ENCODE results near the gene RPP25L.

The RPP25L gene

DNA sequence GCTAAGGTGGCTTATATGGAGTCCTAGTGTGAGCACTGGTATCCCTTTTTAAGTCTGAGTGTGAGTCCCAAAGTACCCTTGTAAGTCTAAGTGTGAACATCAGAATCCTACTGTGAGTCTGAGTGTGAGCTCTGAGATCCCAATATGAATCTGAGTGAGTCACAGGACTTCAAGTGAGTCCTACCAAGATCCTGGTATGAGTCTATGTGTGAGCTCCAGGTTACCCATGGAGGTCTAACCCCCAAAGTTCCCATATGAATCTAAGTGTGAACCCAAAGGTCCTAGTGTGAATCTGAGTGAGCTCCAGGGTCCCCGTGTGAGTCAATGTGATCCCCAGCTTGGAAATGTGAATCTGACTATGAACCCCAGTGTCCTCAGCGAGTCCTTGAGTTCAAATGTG lies 24.6 kb downstream of the RPP25L start:
- H3K9ac ChIP-seq (ENCODE audit: low read depth in 1 of 2, low read length in 2 of 2): no peak overlapping the region

DNA sequence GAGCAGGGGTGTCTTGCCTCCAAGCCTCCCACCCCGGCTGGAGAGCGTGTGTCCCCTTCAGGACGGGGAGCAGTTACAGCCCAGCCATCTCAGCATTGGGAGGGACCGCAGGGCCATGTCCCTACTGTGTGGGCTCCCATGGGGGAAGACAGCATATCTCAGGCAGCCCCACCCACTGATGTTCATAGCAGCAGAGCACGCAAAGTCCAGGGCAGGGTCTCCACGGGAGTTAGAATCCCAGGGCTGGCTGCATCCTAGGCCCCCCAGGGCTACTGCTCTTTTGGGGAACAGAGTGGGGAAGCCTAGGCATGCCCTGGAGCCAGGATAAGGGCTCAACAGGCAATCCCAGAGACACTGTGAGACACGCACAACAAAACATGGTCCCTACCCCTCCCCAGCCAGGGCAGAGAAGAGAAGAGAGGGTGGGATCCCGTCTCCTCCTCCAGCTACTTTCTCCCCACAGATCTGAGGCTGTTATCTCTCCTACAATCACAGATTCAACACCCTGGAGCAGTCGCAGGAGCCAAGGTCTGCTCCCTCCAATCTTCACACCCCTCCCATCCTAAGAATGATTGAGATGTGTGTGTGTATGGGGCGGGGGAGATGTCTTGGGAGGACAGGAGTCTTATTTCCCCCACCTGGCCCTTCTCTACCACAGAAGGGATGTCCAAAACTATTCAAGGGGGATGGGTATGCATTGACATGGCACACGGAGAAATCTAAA lies 25.8 kb downstream of the RPP25L start:
- no peaks in the 10 kb centered on the region for H3K9me3 ChIP-seq (ENCODE audit: control insufficient read depth in 2 of 2, low read length in 2 of 2)
- H3K4me1 ChIP-seq (ENCODE audit: control insufficient read depth in 2 of 2, insufficient read depth in 2 of 2, low read length in 2 of 2): peaks cover 10 to 16% of the 10 kb centered on the region in 2 donors
- no peak overlapping the region for H3K4me3 ChIP-seq (ENCODE audit: low read length in 2 of 2)
- H3K36me3 ChIP-seq (ENCODE audit: control insufficient read depth in 2 of 2, insufficient read depth in 2 of 2, low read length in 2 of 2): no peaks in the 10 kb centered on the region
- no peak overlapping the region for H3K9ac ChIP-seq (ENCODE audit: low read depth in 1 of 2, low read length in 2 of 2)
- H3K27ac ChIP-seq (ENCODE audit: low read depth in 2 of 2, low read length in 2 of 2): no peak overlapping the region
- peaks cover 57 to 68% of the 10 kb centered on the region in 2 donors for H3K27me3 ChIP-seq (ENCODE audit: control insufficient read depth in 2 of 2, insufficient read depth in 2 of 2, low read length in 2 of 2)

More for the DNA sequence above, 24.6 kb downstream of the RPP25L start:
- no peak overlapping the region for H3K4me3 ChIP-seq (ENCODE audit: low read length in 2 of 2)
- H3K27ac ChIP-seq (ENCODE audit: low read depth in 2 of 2, low read length in 2 of 2): no peak overlapping the region
- no peaks in the 10 kb centered on the region for H3K9me3 ChIP-seq (ENCODE audit: control insufficient read depth in 2 of 2, low read length in 2 of 2)
- H3K36me3 ChIP-seq (ENCODE audit: control insufficient read depth in 2 of 2, insufficient read depth in 2 of 2, low read length in 2 of 2): no peaks in the 10 kb centered on the region
- H3K4me1 ChIP-seq (ENCODE audit: control insufficient read depth in 2 of 2, insufficient read depth in 2 of 2, low read length in 2 of 2): peaks cover 17 to 21% of the 10 kb centered on the region in 2 donors
- H3K27me3 ChIP-seq (ENCODE audit: control insufficient read depth in 2 of 2, insufficient read depth in 2 of 2, low read length in 2 of 2): peaks cover 68 to 71% of the 10 kb centered on the region in 2 donors

GRCh38 chr9:34584970-34585369 lies 26.9 kb downstream of the RPP25L start:
- H3K9ac ChIP-seq (ENCODE audit: low read depth in 1 of 2, low read length in 2 of 2): no peak overlapping the region
- no peak overlapping the region for H3K4me3 ChIP-seq (ENCODE audit: low read length in 2 of 2)
- no peaks in the 10 kb centered on the region for H3K9me3 ChIP-seq (ENCODE audit: control insufficient read depth in 2 of 2, low read length in 2 of 2)
- H3K36me3 ChIP-seq (ENCODE audit: control insufficient read depth in 2 of 2, insufficient read depth in 2 of 2, low read length in 2 of 2): no peaks in the 10 kb centered on the region
- H3K4me1 ChIP-seq (ENCODE audit: control insufficient read depth in 2 of 2, insufficient read depth in 2 of 2, low read length in 2 of 2): peaks cover 4 to 5% of the 10 kb centered on the region in 2 donors
- H3K27ac ChIP-seq (ENCODE audit: low read depth in 2 of 2, low read length in 2 of 2): no peak overlapping the region
- H3K27me3 ChIP-seq (ENCODE audit: control insufficient read depth in 2 of 2, insufficient read depth in 2 of 2, low read length in 2 of 2): peaks cover 52 to 65% of the 10 kb centered on the region in 2 donors

DNA sequence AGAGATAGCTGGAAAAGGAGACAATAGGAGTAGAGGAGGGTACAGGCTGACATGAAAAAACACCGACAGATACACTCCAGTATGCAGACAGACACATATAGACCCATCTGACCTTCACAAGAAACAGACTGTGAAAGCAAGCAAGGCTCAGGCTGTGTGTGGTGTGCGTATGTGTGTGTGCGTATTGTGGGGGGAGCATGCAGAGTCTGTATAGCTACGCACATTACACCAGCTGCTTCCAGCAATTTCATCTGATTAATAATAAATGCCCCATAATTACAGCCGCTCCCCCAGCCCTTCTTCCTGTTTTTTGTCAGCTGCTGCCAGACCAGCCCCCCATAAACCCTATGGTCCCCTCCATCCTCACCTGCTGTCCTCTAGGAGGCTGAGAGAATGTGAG lies 29.1 kb downstream of the RPP25L start:
- no peak overlapping the region for H3K4me3 ChIP-seq (ENCODE audit: low read length in 2 of 2)
- no peak overlapping the region for H3K9ac ChIP-seq (ENCODE audit: low read depth in 1 of 2, low read length in 2 of 2)
- no peaks in the 10 kb centered on the region for H3K36me3 ChIP-seq (ENCODE audit: control insufficient read depth in 2 of 2, insufficient read depth in 2 of 2, low read length in 2 of 2)
- H3K4me1 ChIP-seq (ENCODE audit: control insufficient read depth in 2 of 2, insufficient read depth in 2 of 2, low read length in 2 of 2): peaks cover 0 to 4% of the 10 kb centered on the region in 2 donors
- no peaks in the 10 kb centered on the region for H3K9me3 ChIP-seq (ENCODE audit: control insufficient read depth in 2 of 2, low read length in 2 of 2)
- H3K27me3 ChIP-seq (ENCODE audit: control insufficient read depth in 2 of 2, insufficient read depth in 2 of 2, low read length in 2 of 2): peaks cover 56 to 63% of the 10 kb centered on the region in 2 donors
- H3K27ac ChIP-seq (ENCODE audit: low read depth in 2 of 2, low read length in 2 of 2): no peak overlapping the region

GRCh38 chr9:34581318-34581717 lies 30.6 kb downstream of the RPP25L start:
- peaks cover 48% of the 10 kb centered on the region in 2 donors for H3K27me3 ChIP-seq (ENCODE audit: control insufficient read depth in 2 of 2, insufficient read depth in 2 of 2, low read length in 2 of 2)
- H3K27ac ChIP-seq (ENCODE audit: low read depth in 2 of 2, low read length in 2 of 2): no peak overlapping the region
- H3K4me1 ChIP-seq (ENCODE audit: control insufficient read depth in 2 of 2, insufficient read depth in 2 of 2, low read length in 2 of 2): peaks cover 7 to 9% of the 10 kb centered on the region in 2 donors
- H3K4me3 ChIP-seq (ENCODE audit: low read length in 2 of 2): no peak overlapping the region
- no peak overlapping the region for H3K9ac ChIP-seq (ENCODE audit: low read depth in 1 of 2, low read length in 2 of 2)
- H3K36me3 ChIP-seq (ENCODE audit: control insufficient read depth in 2 of 2, insufficient read depth in 2 of 2, low read length in 2 of 2): no peaks in the 10 kb centered on the region
- no peaks in the 10 kb centered on the region for H3K9me3 ChIP-seq (ENCODE audit: control insufficient read depth in 2 of 2, low read length in 2 of 2)

DNA sequence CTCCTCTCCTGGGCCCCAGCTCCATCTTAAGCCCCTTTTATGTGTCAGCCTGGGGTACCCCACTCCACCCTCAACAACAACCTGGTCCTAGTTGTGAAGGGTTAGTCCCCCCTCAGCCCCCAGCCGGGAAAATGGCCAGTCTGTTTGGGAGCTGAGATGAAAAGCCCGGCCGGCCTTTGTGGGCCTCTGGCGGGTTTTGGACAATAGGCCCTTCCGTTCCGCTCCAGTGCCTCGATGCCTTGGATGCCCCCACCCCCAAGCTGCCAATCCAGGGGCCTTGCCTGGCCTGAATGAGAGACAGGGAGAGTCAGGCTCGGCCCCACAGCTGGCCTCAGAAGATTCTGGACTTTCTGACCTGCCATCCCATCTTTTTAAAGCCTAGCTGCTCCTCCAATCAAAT lies 31.5 kb downstream of the RPP25L start:
- H3K4me3 ChIP-seq (ENCODE audit: low read length in 2 of 2): no peak overlapping the region
- H3K4me1 ChIP-seq (ENCODE audit: control insufficient read depth in 2 of 2, insufficient read depth in 2 of 2, low read length in 2 of 2): peaks cover 13 to 16% of the 10 kb centered on the region in 2 donors
- H3K9ac ChIP-seq (ENCODE audit: low read depth in 1 of 2, low read length in 2 of 2): no peak overlapping the region
- no peak overlapping the region for H3K27ac ChIP-seq (ENCODE audit: low read depth in 2 of 2, low read length in 2 of 2)
- no peaks in the 10 kb centered on the region for H3K36me3 ChIP-seq (ENCODE audit: control insufficient read depth in 2 of 2, insufficient read depth in 2 of 2, low read length in 2 of 2)
- no peaks in the 10 kb centered on the region for H3K9me3 ChIP-seq (ENCODE audit: control insufficient read depth in 2 of 2, low read length in 2 of 2)
- H3K27me3 ChIP-seq (ENCODE audit: control insufficient read depth in 2 of 2, insufficient read depth in 2 of 2, low read length in 2 of 2): peaks cover 43 to 46% of the 10 kb centered on the region in 2 donors

- Histone ChIP-seq H3K9me3 (ENCODE audit: control insufficient read depth in 2 of 2, low read length in 2 of 2) (no peaks in the 10 kb centered on the region), H3K4me3 (ENCODE audit: low read length in 2 of 2) (no peak overlapping the region), H3K27me3 (ENCODE audit: control insufficient read depth in 2 of 2, insufficient read depth in 2 of 2, low read length in 2 of 2) (peaks cover 37 to 40% of the 10 kb centered on the region in 2 donors), H3K4me1 (ENCODE audit: control insufficient read depth in 2 of 2, insufficient read depth in 2 of 2, low read length in 2 of 2) (peaks cover 13 to 16% of the 10 kb centered on the region in 2 donors), H3K36me3 (ENCODE audit: control insufficient read depth in 2 of 2, insufficient read depth in 2 of 2, low read length in 2 of 2) (no peaks in the 10 kb centered on the region), H3K9ac (ENCODE audit: low read depth in 1 of 2, low read length in 2 of 2) (no peak overlapping the region), H3K27ac (ENCODE audit: low read depth in 2 of 2, low read length in 2 of 2) (no peak overlapping the region)
Observed at GRCh38 chr9:34579808-34580163, 32.1 kb downstream of the RPP25L start.

GRCh38 chr9:34579104-34579807 lies 32.6 kb downstream of the RPP25L start:
- no peak overlapping the region for H3K4me3 ChIP-seq (ENCODE audit: low read length in 2 of 2)
- no peak overlapping the region for H3K9ac ChIP-seq (ENCODE audit: low read depth in 1 of 2, low read length in 2 of 2)
- H3K27me3 ChIP-seq (ENCODE audit: control insufficient read depth in 2 of 2, insufficient read depth in 2 of 2, low read length in 2 of 2): peaks cover 32 to 36% of the 10 kb centered on the region in 2 donors
- H3K27ac ChIP-seq (ENCODE audit: low read depth in 2 of 2, low read length in 2 of 2): no peak overlapping the region
- no peaks in the 10 kb centered on the region for H3K9me3 ChIP-seq (ENCODE audit: control insufficient read depth in 2 of 2, low read length in 2 of 2)
- H3K4me1 ChIP-seq (ENCODE audit: control insufficient read depth in 2 of 2, insufficient read depth in 2 of 2, low read length in 2 of 2): peaks cover 13 to 16% of the 10 kb centered on the region in 2 donors
- H3K36me3 ChIP-seq (ENCODE audit: control insufficient read depth in 2 of 2, insufficient read depth in 2 of 2, low read length in 2 of 2): no peaks in the 10 kb centered on the region

- Histone ChIP-seq H3K9me3 (ENCODE audit: control insufficient read depth in 2 of 2, low read length in 2 of 2) (no peaks in the 10 kb centered on the region), H3K4me1 (ENCODE audit: control insufficient read depth in 2 of 2, insufficient read depth in 2 of 2, low read length in 2 of 2) (peaks cover 13 to 16% of the 10 kb centered on the region in 2 donors), H3K9ac (ENCODE audit: low read depth in 1 of 2, low read length in 2 of 2) (no peak overlapping the region), H3K36me3 (ENCODE audit: control insufficient read depth in 2 of 2, insufficient read depth in 2 of 2, low read length in 2 of 2) (no peaks in the 10 kb centered on the region), H3K4me3 (ENCODE audit: low read length in 2 of 2) (no peak overlapping the region), H3K27ac (ENCODE audit: low read depth in 2 of 2, low read length in 2 of 2) (no peak overlapping the region), H3K27me3 (ENCODE audit: control insufficient read depth in 2 of 2, insufficient read depth in 2 of 2, low read length in 2 of 2) (peaks cover 26 to 36% of the 10 kb centered on the region in 2 donors)
Observed at GRCh38 chr9:34578241-34579103, 33.4 kb downstream of the RPP25L start.

Measured in mucosa of rectum (tissue), 2 donors.